SK-N-SH treated with all-trans-retinoic acid at 6 μM for 48 hours (cell line): ENCODE measurements around the gene BACH1.
"Not testable (repeated sequence)": the region's sequence is repeated elsewhere in the genome, so short reads cannot be mapped to it uniquely, and the experiment has no call there.

ENCODE experiments used
- ATAC-seq: fragments of 200-7000 bp; cut with Tn5 transposase; 3 replicates; pipeline ENCODE4 v1.9.1; 2020; ENCODE audit warnings: mild to moderate bottlenecking, moderate library complexity
- ARNTL ChIP-seq: fragments of 450-650 bp; formaldehyde crosslinking; IDR thresholded peaks from 2 replicates; pipeline ENCODE4 v1.5.0; 2020; ENCODE audit warnings: low read depth, mild to moderate bottlenecking, moderate library complexity, borderline replicate concordance
- CSDC2 ChIP-seq: fragments of 250-450 bp; sonication (Bioruptor Pico); IDR thresholded peaks from 2 replicates; pipeline ENCODE4 v1.5.0; 2020; ENCODE audit warnings: mild to moderate bottlenecking, moderate library complexity
- CSRNP3 ChIP-seq: fragments of 250-450 bp; sonication (Bioruptor Pico); IDR thresholded peaks from 2 replicates; pipeline ENCODE4 v1.5.1; 2021; ENCODE audit warnings: mild to moderate bottlenecking, moderate library complexity
- ESRRG ChIP-seq: fragments of 250-450 bp; sonication (Bioruptor Pico); IDR thresholded peaks from 2 replicates; pipeline ENCODE4 v1.6.1; 2021; ENCODE audit warnings: mild to moderate bottlenecking
- GLIS3 ChIP-seq: fragments of 250-450 bp; sonication (Bioruptor Pico); IDR thresholded peaks from 2 replicates; pipeline ENCODE4 v1.5.0; 2020; ENCODE audit warnings: mild to moderate bottlenecking, moderate library complexity
- OSR1 ChIP-seq: fragments of 250-450 bp; sonication (Bioruptor Pico); IDR thresholded peaks from 2 replicates; pipeline ENCODE4 v1.8.0; 2022; ENCODE audit warnings: moderate library complexity, mild to moderate bottlenecking, inconsistent platforms
- PATZ1 ChIP-seq: fragments of 250-450 bp; sonication (Bioruptor Pico); IDR thresholded peaks from 2 replicates; pipeline ENCODE4 v1.8.0; 2020; ENCODE audit warnings: mild to moderate bottlenecking, moderate library complexity, borderline replicate concordance
- POU6F1 ChIP-seq: fragments of 250-450 bp; sonication (Bioruptor Pico); IDR thresholded peaks from 2 replicates; pipeline ENCODE4 v1.8.0; 2021; ENCODE audit warnings: low read depth, mild to moderate bottlenecking, moderate library complexity, borderline replicate concordance
- PPARA ChIP-seq: fragments of 250-450 bp; sonication (Bioruptor Pico); IDR thresholded peaks from 2 replicates; pipeline ENCODE4 v1.5.0; 2020; ENCODE audit warnings: mild to moderate bottlenecking, borderline replicate concordance
- RARB ChIP-seq: fragments of 250-450 bp; sonication (Bioruptor Pico); IDR thresholded peaks from 2 replicates; pipeline ENCODE4 v1.8.0; 2021; ENCODE audit warnings: mild to moderate bottlenecking, moderate library complexity
- SNAI2 ChIP-seq: fragments of 250-450 bp; sonication (Bioruptor Pico); IDR thresholded peaks from 2 replicates; pipeline ENCODE4 v1.5.0; 2020; ENCODE audit warnings: mild to moderate bottlenecking, moderate library complexity
- TCF4 ChIP-seq: fragments of 250-450 bp; sonication (Bioruptor Pico); IDR thresholded peaks from 2 replicates; pipeline ENCODE4 v1.8.0; 2021; ENCODE audit warnings: mild to moderate bottlenecking, moderate library complexity, borderline replicate concordance
- TOX ChIP-seq: fragments of 250-450 bp; sonication (Bioruptor Pico); IDR thresholded peaks from 2 replicates; pipeline ENCODE4 v1.8.0; 2021; ENCODE audit warnings: mild to moderate bottlenecking, moderate library complexity, borderline replicate concordance
- TSHZ2 ChIP-seq: fragments of 250-450 bp; sonication (Bioruptor Pico); IDR thresholded peaks from 2 replicates; pipeline ENCODE4 v1.5.0; 2020; ENCODE audit warnings: mild to moderate bottlenecking, moderate library complexity
- ZC3H10 ChIP-seq: fragments of 250-450 bp; sonication (Bioruptor Pico); IDR thresholded peaks from 2 replicates; pipeline ENCODE4 v1.5.1; 2021; ENCODE audit warnings: mild to moderate bottlenecking, moderate library complexity
- ZFP3 ChIP-seq: fragments of 250-450 bp; sonication (Bioruptor Pico); IDR thresholded peaks from 2 replicates; pipeline ENCODE4 v1.5.0; 2020; ENCODE audit warnings: mild to moderate bottlenecking, moderate library complexity
- ZFP30 ChIP-seq: fragments of 450-650 bp; formaldehyde crosslinking; IDR thresholded peaks from 2 replicates; pipeline ENCODE4 v1.5.0; 2022; ENCODE audit warnings: mild to moderate bottlenecking, moderate library complexity
- ZNF565 ChIP-seq: fragments of 450-650 bp; formaldehyde crosslinking; conservative IDR thresholded peaks from 2 replicates; pipeline ENCODE4 v1.5.0; 2020; ENCODE audit warnings: low read depth, mild to moderate bottlenecking, moderate library complexity
- ZNF70 ChIP-seq: fragments of 450-650 bp; formaldehyde crosslinking; IDR thresholded peaks from 2 replicates; pipeline ENCODE4 v1.5.0; 2020; ENCODE audit warnings: mild to moderate bottlenecking, moderate library complexity
- ZNF8 ChIP-seq: fragments of 450-650 bp; formaldehyde crosslinking; IDR thresholded peaks from 2 replicates; pipeline ENCODE4 v1.5.0; 2020; ENCODE audit warnings: mild to moderate bottlenecking, moderate library complexity

Gene BACH1

GRCh38 chr21:29279558-29279957 lies 19.2 kb upstream of the BACH1 start:
- TF ChIP-seq TCF4 (CRISPR knock-in tag) (no peak), ZNF565 (CRISPR knock-in tag) (no peak), PATZ1 (CRISPR knock-in tag) (no peak), ZFP3 (CRISPR knock-in tag) (no peak), GLIS3 (CRISPR knock-in tag) (no peak), TOX (CRISPR knock-in tag) (no peak), TSHZ2 (no peak), ZFP30 (CRISPR knock-in tag) (no peak), OSR1 (CRISPR knock-in tag) (no peak), SNAI2 (CRISPR knock-in tag) (no peak), ESRRG (no peak), ZNF8 (no peak), ARNTL (CRISPR knock-in tag) (no peak), ZNF70 (CRISPR knock-in tag) (no peak)
- ATAC-seq, result no peak

GRCh38 chr21:29281801-29282200 lies 16.9 kb upstream of the BACH1 start:
- ATAC-seq, result not testable (repeated sequence)

- TF ChIP-seq ZNF565 (CRISPR knock-in tag) (no peak), RARB (CRISPR knock-in tag) (no peak), CSDC2 (CRISPR knock-in tag) (no peak), TCF4 (CRISPR knock-in tag) (no peak), PATZ1 (CRISPR knock-in tag) (no peak), GLIS3 (CRISPR knock-in tag) (no peak), SNAI2 (CRISPR knock-in tag) (no peak), TOX (CRISPR knock-in tag) (no peak), TSHZ2 (no peak)
- ATAC-seq, result no peak
These were observed 11.3 kb upstream of the BACH1 start for GRCh38 chr21:29287383-29287782.

- ATAC-seq, result no peak
- TF ChIP-seq ZNF8, result no peak
- TF ChIP-seq POU6F1, result no peak
- TF ChIP-seq PATZ1 (CRISPR knock-in tag), result no peak
- no peak for TF ChIP-seq CSRNP3 (CRISPR knock-in tag)
- TF ChIP-seq CSDC2 (CRISPR knock-in tag), result no peak
- TF ChIP-seq PPARA, result no peak
- no peak for TF ChIP-seq ZC3H10 (CRISPR knock-in tag)
These were observed 10.5 kb upstream of the BACH1 start for GRCh38 chr21:29288239-29288638.
